ENCODE results near the gene SMYD1. TPM values are rescaled to one million over a fixed set of nuclear protein-coding genes. Genes with fewer than 3 reads are reported as not detected.

The SMYD1 gene
- total RNA-seq, 6 experiments from 2014 or later, result not detected

DNA sequence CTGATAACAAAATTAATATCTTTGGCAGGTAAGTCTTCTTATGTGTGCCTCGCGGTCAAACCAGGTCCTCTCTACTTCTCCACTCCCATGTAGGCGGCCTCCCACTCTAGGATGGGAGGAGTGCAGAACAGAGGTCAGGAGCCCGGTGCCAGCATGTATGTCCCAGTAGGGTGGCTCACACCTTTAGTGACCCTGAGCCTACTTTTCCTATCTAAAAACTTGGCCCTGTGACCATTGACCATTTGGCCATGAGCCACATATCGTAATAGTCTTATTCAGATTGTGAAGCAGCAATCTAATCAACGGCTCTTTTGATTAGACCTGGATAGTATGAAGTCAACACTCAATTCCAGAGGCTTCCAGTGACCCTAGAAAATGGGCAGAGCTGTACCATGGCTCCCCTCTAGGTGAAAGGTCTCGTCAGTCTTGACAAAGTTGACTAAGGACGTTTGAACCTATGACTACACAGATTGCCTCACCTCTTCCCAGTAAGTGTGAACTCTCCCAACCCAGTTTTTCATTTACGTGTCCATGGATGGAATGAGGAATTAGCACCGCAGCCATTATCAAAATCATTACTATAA is 77.4 kb downstream of the SMYD1 start:
- Mint-ChIP-seq H3K4me3 (no peak overlapping the region), H3K36me3 (ENCODE audit: low read depth) (no peaks in the 10 kb centered on the region), H3K27me3 (ENCODE audit: insufficient read depth) (no peaks in the 10 kb centered on the region; the same call in none of the 2 replicates), H3K4me1 (ENCODE audit: low read depth) (no peaks in the 10 kb centered on the region), H3K27ac (no peak overlapping the region), H3K9me3 (peaks cover 4% of the 10 kb centered on the region)
- no peak for TF ChIP-seq CTCF (IDR thresholded peaks at IDR 0.05)
- DNase-seq, result no peak

- no peak overlapping the region for H3K27ac Mint-ChIP-seq
- no peaks in the 10 kb centered on the region for H3K4me1 Mint-ChIP-seq (ENCODE audit: low read depth)
- peaks cover 4% of the 10 kb centered on the region for H3K9me3 Mint-ChIP-seq
- TF ChIP-seq CTCF (IDR thresholded peaks at IDR 0.05), result no peak
- no peaks in the 10 kb centered on the region for H3K36me3 Mint-ChIP-seq (ENCODE audit: low read depth)
- DNase-seq, result no peak
- no peaks in the 10 kb centered on the region; the same call in 1 of the 2 replicates for H3K27me3 Mint-ChIP-seq (ENCODE audit: insufficient read depth)
- H3K4me3 Mint-ChIP-seq, result no peak overlapping the region
Observed at GRCh38 chr2:88146590-88146989, 79.0 kb downstream of the SMYD1 start.

DNA sequence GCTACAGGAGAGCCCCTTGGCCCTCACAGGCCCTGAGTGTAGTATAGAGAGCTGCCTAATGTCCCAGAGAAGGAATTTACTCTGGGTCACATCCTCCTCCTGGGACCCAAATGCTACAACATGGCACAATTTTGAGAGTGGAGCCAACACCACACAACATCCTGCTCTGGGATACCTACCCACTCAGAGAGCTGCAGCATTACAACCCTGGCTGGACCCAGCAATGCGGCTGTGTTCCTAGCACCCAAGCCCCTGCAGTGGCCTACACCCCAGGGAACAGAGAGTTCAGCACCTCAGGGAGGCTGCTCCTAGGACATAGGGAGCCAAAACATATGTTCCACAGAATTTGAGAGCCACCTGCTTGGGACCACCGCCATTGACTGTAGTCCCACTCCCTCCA is 79.5 kb downstream of the SMYD1 start:
- H3K27ac Mint-ChIP-seq, result no peak overlapping the region
- no peak overlapping the region for H3K4me3 Mint-ChIP-seq
- no peaks in the 10 kb centered on the region for H3K4me1 Mint-ChIP-seq (ENCODE audit: low read depth)
- peaks cover 4% of the 10 kb centered on the region for H3K9me3 Mint-ChIP-seq
- no peak for TF ChIP-seq CTCF (IDR thresholded peaks at IDR 0.05)
- no peaks in the 10 kb centered on the region for H3K36me3 Mint-ChIP-seq (ENCODE audit: low read depth)
- DNase-seq, result no peak
- no peaks in the 10 kb centered on the region; the same call in 1 of the 2 replicates for H3K27me3 Mint-ChIP-seq (ENCODE audit: insufficient read depth)

GRCh38 chr2:88148929-88149438 is 81.4 kb downstream of the SMYD1 start:
- no peak for DNase-seq
- no peak for TF ChIP-seq CTCF (IDR thresholded peaks at IDR 0.05)
- H3K27me3 Mint-ChIP-seq (ENCODE audit: insufficient read depth), result no peaks in the 10 kb centered on the region; the same call in 1 of the 2 replicates
- no peaks in the 10 kb centered on the region for H3K36me3 Mint-ChIP-seq (ENCODE audit: low read depth)
- no peak overlapping the region for H3K27ac Mint-ChIP-seq
- no peak overlapping the region for H3K4me3 Mint-ChIP-seq
- peaks cover 4% of the 10 kb centered on the region for H3K9me3 Mint-ChIP-seq
- no peaks in the 10 kb centered on the region for H3K4me1 Mint-ChIP-seq (ENCODE audit: low read depth)

DNA sequence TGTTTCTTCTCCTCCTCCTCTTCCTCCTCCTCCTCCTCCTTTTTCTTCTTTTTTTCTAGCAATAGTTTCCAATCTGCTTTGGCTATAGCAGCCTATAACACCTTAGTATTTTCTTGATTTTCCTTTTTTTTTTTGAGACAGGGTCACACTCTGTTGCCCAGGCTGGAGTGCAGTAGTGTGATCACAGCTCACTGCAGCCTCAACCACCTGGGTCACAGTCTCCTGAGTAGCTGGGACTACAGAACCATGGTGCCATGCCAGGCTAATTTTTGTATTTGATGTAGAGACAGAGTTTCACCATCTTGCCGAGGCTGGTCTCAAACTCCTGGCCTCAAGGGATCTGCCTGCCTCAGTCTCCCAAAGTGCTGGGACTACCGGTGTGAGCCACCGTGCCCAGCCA is 91.9 kb downstream of the SMYD1 start:
- no peak for DNase-seq
- TF ChIP-seq CTCF (IDR thresholded peaks at IDR 0.05), result no peak
- Mint-ChIP-seq H3K4me1 (ENCODE audit: low read depth) (no peaks in the 10 kb centered on the region), H3K4me3 (no peak overlapping the region), H3K36me3 (ENCODE audit: low read depth) (no peaks in the 10 kb centered on the region), H3K27ac (no peak overlapping the region), H3K27me3 (ENCODE audit: insufficient read depth) (peaks cover 13% of the 10 kb centered on the region), H3K9me3 (no peaks in the 10 kb centered on the region)

All from HFFc6 (cell line).